Ovary (tissue), 9 donors: ENCODE measurements around the gene USP17L25. TPM values are rescaled to one million over a fixed set of nuclear protein-coding genes. Genes with fewer than 3 reads are reported as not detected.

ENCODE experiments used
- polyA plus RNA-seq, 2 donors: library from polyadenylated mRNA; stranded (reverse); fragments of 200-250 nt in 1 of 2; fragments of 350-450 nt in 1 of 2; fragmentation: Illumina TruSeq in 1 of 2; extraction: RNeasy Lipid Tissue Mini Kit (QIAGEN cat#74804) in 1 of 2; gene quantifications; one replicate each; pipeline ENCODE4 v1.2.3, GENCODE V29; 2013 to 2014
- total RNA-seq, 7 donors: library from RNA; depleted of rRNA in 2 of 7; stranded (reverse); fragments of >200 nt in 2 of 7; fragmentation: NEBNext Ultra II Directional in 3 of 7; extraction: Animal tissue kit (Norgen Biotek cat#: 25700) in 3 of 7; gene quantifications; one replicate each; pipeline versions ENCODE4 v1.1.0 to v1.2.4, GENCODE V29; 2016 to 2023
- donor health status: DM: no; HTN: no; CAD: no; lungs with moderate emphysema.
- donor health status: DM: no; HTN: no; CAD: no.
- donor health status: Bipolar disorder and iron deficiency.
- donor health status: DM: yes; HTN: yes; CAD: no.
- donor health status: DM: no; HTN: no; CAD: no.
- donor health status: DM: yes; HTN: yes; CAD: no.

Gene USP17L25
- total and polyA plus RNA-seq, 9 donors, result not detected

Other genes starting within 250 kb of the USP17L25 start
- not detected for gene FAM90A26, start 159.5 kb upstream of the USP17L25 start, total RNA-seq
- gene FAM90A26, start 159.5 kb upstream of the USP17L25 start, polyA plus RNA-seq, result not detected
- gene USP17L10, start 119.3 kb upstream of the USP17L25 start, total RNA-seq, result not detected
- gene USP17L10, start 119.3 kb upstream of the USP17L25 start, polyA plus RNA-seq, result not detected
- under 1 TPM in 2 of 7 donors, not detected in 5; 0.15 TPM for gene USP17L11, start 114.5 kb upstream of the USP17L25 start, total RNA-seq
- gene USP17L11, start 114.5 kb upstream of the USP17L25 start, polyA plus RNA-seq, result not detected
- gene USP17L12, start 109.8 kb upstream of the USP17L25 start, total RNA-seq, result not detected
- not detected for gene USP17L12, start 109.8 kb upstream of the USP17L25 start, polyA plus RNA-seq
- not detected for gene USP17L13, start 105.0 kb upstream of the USP17L25 start, total RNA-seq
- gene USP17L13, start 105.0 kb upstream of the USP17L25 start, polyA plus RNA-seq, result not detected
- gene USP17L15, start 95.5 kb upstream of the USP17L25 start, total RNA-seq, result not detected
- not detected for gene USP17L15, start 95.5 kb upstream of the USP17L25 start, polyA plus RNA-seq
- under 1 TPM in 2 of 7 donors, not detected in 5; 0.15 TPM for gene USP17L17, start 86.0 kb upstream of the USP17L25 start, total RNA-seq
- gene USP17L17, start 86.0 kb upstream of the USP17L25 start, polyA plus RNA-seq, result not detected
- not detected for gene USP17L18, start 81.3 kb upstream of the USP17L25 start, total RNA-seq
- not detected for gene USP17L18, start 81.3 kb upstream of the USP17L25 start, polyA plus RNA-seq
- gene USP17L19, start 76.5 kb upstream of the USP17L25 start, total RNA-seq, result not detected
- gene USP17L19, start 76.5 kb upstream of the USP17L25 start, polyA plus RNA-seq, result not detected
- not detected for gene USP17L20, start 71.8 kb upstream of the USP17L25 start, total RNA-seq
- gene USP17L20, start 71.8 kb upstream of the USP17L25 start, polyA plus RNA-seq, result not detected
- gene USP17L21, start 67.0 kb upstream of the USP17L25 start, total RNA-seq, result not detected
- gene USP17L21, start 67.0 kb upstream of the USP17L25 start, polyA plus RNA-seq, result not detected
- not detected for gene USP17L22, start 62.3 kb upstream of the USP17L25 start, total RNA-seq
- not detected for gene USP17L22, start 62.3 kb upstream of the USP17L25 start, polyA plus RNA-seq
- gene USP17L24, start 4.7 kb upstream of the USP17L25 start, total RNA-seq, result not detected
- gene USP17L24, start 4.7 kb upstream of the USP17L25 start, polyA plus RNA-seq, result not detected
- not detected for gene USP17L26, start 4.7 kb downstream of the USP17L25 start, total RNA-seq
- not detected for gene USP17L26, start 4.7 kb downstream of the USP17L25 start, polyA plus RNA-seq
- gene USP17L5, start 9.5 kb downstream of the USP17L25 start, total RNA-seq, result not detected
- gene USP17L5, start 9.5 kb downstream of the USP17L25 start, polyA plus RNA-seq, result not detected
- gene USP17L27, start 14.2 kb downstream of the USP17L25 start, total RNA-seq, result not detected
- gene USP17L27, start 14.2 kb downstream of the USP17L25 start, polyA plus RNA-seq, result not detected
- not detected for gene USP17L28, start 19.0 kb downstream of the USP17L25 start, total RNA-seq
- not detected for gene USP17L28, start 19.0 kb downstream of the USP17L25 start, polyA plus RNA-seq
- not detected for gene USP17L29, start 23.7 kb downstream of the USP17L25 start, total RNA-seq
- not detected for gene USP17L29, start 23.7 kb downstream of the USP17L25 start, polyA plus RNA-seq
- not detected for gene USP17L30, start 33.2 kb downstream of the USP17L25 start, total RNA-seq
- gene USP17L30, start 33.2 kb downstream of the USP17L25 start, polyA plus RNA-seq, result not detected
- not detected for gene DEFB131A, start 114.5 kb downstream of the USP17L25 start, total RNA-seq
- not detected for gene DEFB131A, start 114.5 kb downstream of the USP17L25 start, polyA plus RNA-seq